Tibial nerve (tissue), 3 donors: Measurements from ENCODE around the gene CYP2J2.

Source experiments
- CTCF ChIP-seq, 5 experiments: fragments of 200-600 bp in 3 of 5; fragments of 450-650 bp in 2 of 5; sonication (generic) in 3 of 5; IDR thresholded peaks; one replicate each; pipeline ENCODE4 v1.5.1; 2016 to 2019; ENCODE audit warnings: antibody characterized with exemption in 5 of 5, mild to moderate bottlenecking in 3 of 5, moderate library complexity in 2 of 5
- POLR2A ChIP-seq, 2 donors: fragments of 450-650 bp; IDR thresholded peaks; one replicate each; pipeline ENCODE4 v1.6.1; 2017; ENCODE audit warnings: antibody characterized with exemption in 2 of 2, mild to moderate bottlenecking in 2 of 2, moderate library complexity in 2 of 2

GRCh38 chr1:59917785-59918180, 8.8 kb downstream of the CYP2J2 start:
- TF ChIP-seq CTCF (IDR thresholded peaks at IDR 0.05) (no peak), POLR2A (IDR thresholded peaks at IDR 0.05) (no peak)
